Spleen (tissue), 11 donors: ENCODE measurements around the gene SERPINB11. TPM values are rescaled to one million over a fixed set of nuclear protein-coding genes. Genes with fewer than 3 reads are reported as not detected.

Experiments
- DNase-seq: peaks from one replicate; pipeline ENCODE4 v3.0.0-alpha.2; 2020
- H3K27ac ChIP-seq, 8 donors: fragments of 200-600 bp; sonication (generic) in 7 of 8; 1 replicate in 4 of 8; 2 replicates in 4 of 8; pipeline versions ENCODE4 v1.5.0 to v1.8.0; 2016 to 2021; ENCODE audit warnings: inconsistent platforms in 4 of 8, mild to moderate bottlenecking in 4 of 8, moderate library complexity in 1 of 8
- H3K27me3 ChIP-seq, 7 donors: fragments of 200-600 bp; sonication (generic) in 6 of 7; replicated peaks in 1 of 7; 1 replicate in 4 of 7; 2 replicates in 3 of 7; pipeline versions ENCODE4 v1.5.0 to v1.8.0; 2016 to 2021; ENCODE audit warnings: inconsistent platforms in 3 of 7, mild to moderate bottlenecking in 1 of 7
- H3K36me3 ChIP-seq, 6 donors: fragments of 200-600 bp; sonication (generic) in 5 of 6; 1 replicate in 4 of 6; 2 replicates in 2 of 6; pipeline versions ENCODE4 v1.5.0 to v1.8.0; 2016 to 2021; ENCODE audit warnings: inconsistent platforms in 2 of 6
- H3K4me1 ChIP-seq, 6 donors: fragments of 200-600 bp; sonication (generic) in 5 of 6; 1 replicate in 3 of 6; 2 replicates in 3 of 6; pipeline versions ENCODE4 v1.5.0 to v1.8.0; 2016 to 2021; ENCODE audit warnings: inconsistent platforms in 3 of 6
- H3K4me3 ChIP-seq, 8 donors: fragments of 200-600 bp; sonication (generic) in 7 of 8; 1 replicate in 4 of 8; 2 replicates in 4 of 8; pipeline versions ENCODE4 v1.5.0 to v1.8.0; 2016 to 2021; ENCODE audit warnings: inconsistent platforms in 4 of 8, mild to moderate bottlenecking in 4 of 8, moderate library complexity in 2 of 8
- H3K9me3 ChIP-seq, 8 donors: fragments of 200-600 bp; sonication (generic) in 7 of 8; 1 replicate in 4 of 8; 2 replicates in 4 of 8; pipeline versions ENCODE4 v1.5.0 to v1.8.0; 2016 to 2021; ENCODE audit warnings: inconsistent platforms in 4 of 8
- CTCF ChIP-seq, 11 experiments: fragments of 200-600 bp in 7 of 11; fragments of 450-650 bp in 4 of 11; sonication (generic) in 4 of 11; IDR thresholded peaks in 8 of 11; conservative IDR thresholded peaks in 3 of 11; 1 replicate in 7 of 11; 2 replicates in 4 of 11; pipeline versions ENCODE4 v1.4.0 to v1.8.0; 2016 to 2021; ENCODE audit warnings: antibody characterized with exemption in 11 of 11, inconsistent platforms in 4 of 11, mild to moderate bottlenecking in 1 of 11
- POLR2A ChIP-seq, 3 donors: fragments of 450-650 bp; IDR thresholded peaks; one replicate each; pipeline ENCODE4 v1.5.1; 2017; ENCODE audit warnings: antibody characterized with exemption in 3 of 3, mild to moderate bottlenecking in 1 of 3
- POLR2AphosphoS5 ChIP-seq, 3 donors: sonication (generic); formaldehyde crosslinking; IDR thresholded peaks; one replicate each; pipeline ENCODE4 v1.5.1; 2017; ENCODE audit warnings: antibody characterized with exemption in 3 of 3
- WGBS, 5 donors: extraction: QIAGEN DNeasy Blood & Tissue Kit in 3 of 5; methylation state at CpG; one replicate each; pipeline versions ENCODE4 v1.1.5 to v1.1.7; 2013 to 2018; 5-methylcytosine and 5-hydroxymethylcytosine counted together
- intact Hi-C: fragments of 100-400 bp; cut with DNase I; formaldehyde crosslinking; loops from one replicate; pipeline ENCODE4 v1.15.0; 2023; ENCODE audit warnings: low total_unique reads
- polyA plus RNA-seq, 3 donors: library from polyadenylated mRNA; stranded (reverse); fragments of 200-250 nt; gene quantifications; one replicate each; pipeline ENCODE4 v1.2.1, GENCODE V29; 2013
- total RNA-seq, 7 donors: library from RNA; depleted of rRNA in 3 of 7; stranded (reverse); fragments of >200 nt in 3 of 7; fragmentation: NEBNext Ultra II Directional in 4 of 7; extraction: Animal tissue kit (Norgen Biotek cat#: 25700) in 4 of 7; gene quantifications; one replicate each; pipeline versions ENCODE4 v1.1.0 to v1.2.1, GENCODE V29; 2016 to 2021
- donor health status: healthy with polysubstance abuse.
- donor health status: DM: no; HTN: no; CAD: no; lungs with moderate emphysema.
- donor health status: DM: no; HTN: no; CAD: no.
- donor health status: Bipolar disorder and iron deficiency.
- donor health status: healthy.
- donor health status: DM: no; HTN: no; CAD: no.
- donor health status: DM: yes; HTN: yes; CAD: no.

Gene SERPINB11
- total and polyA plus RNA-seq, 10 donors: not detected

GRCh38 chr18:63683152-63683551 is 19.6 kb upstream of the SERPINB11 start:
- DNase-seq: no peak
- no peaks in the 10 kb centered on the region for H3K9me3 ChIP-seq
- intact Hi-C loops: no loop called here
- 44 to 62% (median 52%) methylated on average over 2 of the region's 2 CpGs for WGBS, 5 donors
- peaks cover 0 to 15% (median 0%) of the 10 kb centered on the region in 7 donors for H3K27me3 ChIP-seq
- H3K4me3 ChIP-seq: no peak overlapping the region
- no peak for TF ChIP-seq POLR2A (IDR thresholded peaks at IDR 0.05)
- no peak for TF ChIP-seq CTCF (IDR thresholded peaks at IDR 0.05 in 8 of 11, conservative IDR thresholded peaks at IDR 0.05 in 3 of 11)
- TF ChIP-seq POLR2AphosphoS5 (IDR thresholded peaks at IDR 0.05): no peak
- H3K36me3 ChIP-seq: no peaks in the 10 kb centered on the region
- H3K27ac ChIP-seq: no peak overlapping the region
- H3K4me1 ChIP-seq: no peaks in the 10 kb centered on the region

DNA sequence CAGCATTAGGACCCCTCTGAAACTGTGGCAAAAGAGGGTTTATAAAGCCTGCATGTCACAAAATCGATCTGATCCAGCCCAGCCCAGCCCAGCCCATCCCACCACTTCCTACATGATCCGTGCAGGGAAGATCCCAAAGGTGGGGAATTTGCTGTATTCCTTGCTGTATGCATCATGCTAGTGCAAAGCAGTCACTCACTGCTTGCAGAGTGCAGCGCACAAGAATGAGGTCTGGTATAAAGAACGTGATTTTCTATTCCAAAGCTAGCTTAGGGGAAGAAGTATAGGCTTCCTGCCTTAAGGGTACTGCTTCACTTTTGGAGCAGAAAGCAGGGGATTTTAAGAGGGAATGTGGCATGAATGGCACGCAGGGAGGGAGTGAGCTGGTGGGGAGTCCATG is 18.9 kb upstream of the SERPINB11 start:
- no peaks in the 10 kb centered on the region for H3K9me3 ChIP-seq
- 69 to 81% (median 76%) methylated on average over 5 of the region's 5 CpGs for WGBS, 5 donors
- H3K27ac ChIP-seq: no peak overlapping the region
- H3K27me3 ChIP-seq: peaks cover 0 to 15% (median 0%) of the 10 kb centered on the region in 7 donors
- DNase-seq: no peak
- no peaks in the 10 kb centered on the region for H3K36me3 ChIP-seq
- H3K4me3 ChIP-seq: no peak overlapping the region
- TF ChIP-seq POLR2A (IDR thresholded peaks at IDR 0.05) (no peak), CTCF (IDR thresholded peaks at IDR 0.05 in 8 of 11, conservative IDR thresholded peaks at IDR 0.05 in 3 of 11) (no peak), POLR2AphosphoS5 (IDR thresholded peaks at IDR 0.05) (no peak)
- intact Hi-C loops: no loop called here
- no peaks in the 10 kb centered on the region for H3K4me1 ChIP-seq

DNA sequence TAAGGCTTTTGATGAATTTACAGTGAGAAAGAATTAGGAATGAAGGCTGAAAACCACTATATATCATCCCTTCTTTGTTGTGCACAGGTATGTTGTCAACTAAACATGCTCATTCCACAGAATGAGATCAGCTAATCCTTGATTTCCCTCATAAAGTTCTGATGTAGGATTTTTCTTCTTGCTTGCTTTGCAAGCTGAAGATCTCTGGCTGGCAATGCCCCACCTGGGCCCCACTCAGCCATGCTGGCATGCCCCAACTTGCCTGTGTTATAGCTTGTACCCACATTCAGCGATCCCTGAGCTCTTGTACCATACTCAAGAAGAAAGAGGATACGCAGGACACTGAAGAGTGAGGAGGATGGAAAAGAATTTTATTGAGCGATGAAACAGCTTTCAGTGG is 18.0 kb upstream of the SERPINB11 start:
- Histone ChIP-seq H3K4me1 (no peaks in the 10 kb centered on the region), H3K27ac (no peak overlapping the region), H3K4me3 (no peak overlapping the region), H3K27me3 (peaks cover 0 to 15% (median 0%) of the 10 kb centered on the region in 7 donors), H3K9me3 (peaks cover 0 to 3% (median 0%) of the 10 kb centered on the region in 8 donors), H3K36me3 (no peaks in the 10 kb centered on the region)
- WGBS, 5 donors: 89 to 100% (median 95%) methylated on average over 3 of the region's 3 CpGs
- intact Hi-C loops: no loop called here
- DNase-seq: no peak
- TF ChIP-seq POLR2A (IDR thresholded peaks at IDR 0.05) (no peak), POLR2AphosphoS5 (IDR thresholded peaks at IDR 0.05) (no peak), CTCF (IDR thresholded peaks at IDR 0.05 in 8 of 11, conservative IDR thresholded peaks at IDR 0.05 in 3 of 11) (no peak)

DNA sequence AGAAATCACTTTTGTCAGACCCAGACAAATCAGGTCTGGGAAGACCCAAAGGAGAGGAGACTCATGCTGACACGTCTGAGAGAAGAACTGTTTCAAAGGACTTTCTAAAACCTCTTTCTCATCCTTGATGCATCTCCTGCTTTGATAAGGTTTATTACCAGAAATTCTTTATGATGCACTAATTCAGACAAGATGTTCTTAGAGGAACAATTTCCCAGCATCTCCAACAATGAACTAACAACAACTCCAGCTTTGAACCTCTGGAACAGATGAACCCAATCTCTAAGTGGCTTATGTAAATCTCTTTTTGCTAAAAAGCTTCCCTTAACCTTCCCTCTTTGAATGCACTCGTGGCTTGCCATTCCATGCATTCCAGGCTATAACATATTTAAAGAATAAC is 15.9 kb upstream of the SERPINB11 start:
- Histone ChIP-seq H3K27ac (no peak overlapping the region), H3K9me3 (peaks cover 0 to 22% (median 2%) of the 10 kb centered on the region in 8 donors), H3K4me3 (no peak overlapping the region), H3K4me1 (no peaks in the 10 kb centered on the region), H3K27me3 (peaks cover 0 to 15% (median 0%) of the 10 kb centered on the region in 7 donors), H3K36me3 (no peaks in the 10 kb centered on the region)
- DNase-seq: no peak
- WGBS, 5 donors: 50 to 62% (median 58%) methylated on average over 2 of the region's 2 CpGs
- intact Hi-C loops: no loop called here
- TF ChIP-seq POLR2AphosphoS5 (IDR thresholded peaks at IDR 0.05) (no peak), CTCF (IDR thresholded peaks at IDR 0.05 in 8 of 11, conservative IDR thresholded peaks at IDR 0.05 in 3 of 11) (no peak), POLR2A (IDR thresholded peaks at IDR 0.05) (no peak)
